Spleen (tissue), 11 donors: ENCODE results near the gene PAMR1. TPM values are rescaled to one million over a fixed set of nuclear protein-coding genes. Genes with fewer than 3 reads are reported as not detected.
A peak's percentile ranks its signal among the peaks of the same experiment; 100 is the strongest.

Experiments used
- DNase-seq: peaks from one replicate; pipeline ENCODE4 v3.0.0-alpha.2; 2020
- H3K27ac ChIP-seq, 8 donors: fragments of 200-600 bp; sonication (generic) in 7 of 8; 1 replicate in 4 of 8; 2 replicates in 4 of 8; pipeline versions ENCODE4 v1.5.0 to v1.8.0; 2016 to 2021; ENCODE audit warnings: inconsistent platforms in 4 of 8, mild to moderate bottlenecking in 4 of 8, moderate library complexity in 1 of 8
- H3K27me3 ChIP-seq, 7 donors: fragments of 200-600 bp; sonication (generic) in 6 of 7; replicated peaks in 1 of 7; 1 replicate in 4 of 7; 2 replicates in 3 of 7; pipeline versions ENCODE4 v1.5.0 to v1.8.0; 2016 to 2021; ENCODE audit warnings: inconsistent platforms in 3 of 7, mild to moderate bottlenecking in 1 of 7
- H3K36me3 ChIP-seq, 6 donors: fragments of 200-600 bp; sonication (generic) in 5 of 6; 1 replicate in 4 of 6; 2 replicates in 2 of 6; pipeline versions ENCODE4 v1.5.0 to v1.8.0; 2016 to 2021; ENCODE audit warnings: inconsistent platforms in 2 of 6
- H3K4me1 ChIP-seq, 6 donors: fragments of 200-600 bp; sonication (generic) in 5 of 6; 1 replicate in 3 of 6; 2 replicates in 3 of 6; pipeline versions ENCODE4 v1.5.0 to v1.8.0; 2016 to 2021; ENCODE audit warnings: inconsistent platforms in 3 of 6
- H3K4me3 ChIP-seq, 8 donors: fragments of 200-600 bp; sonication (generic) in 7 of 8; 1 replicate in 4 of 8; 2 replicates in 4 of 8; pipeline versions ENCODE4 v1.5.0 to v1.8.0; 2016 to 2021; ENCODE audit warnings: inconsistent platforms in 4 of 8, mild to moderate bottlenecking in 4 of 8, moderate library complexity in 2 of 8
- H3K9me3 ChIP-seq, 8 donors: fragments of 200-600 bp; sonication (generic) in 7 of 8; 1 replicate in 4 of 8; 2 replicates in 4 of 8; pipeline versions ENCODE4 v1.5.0 to v1.8.0; 2016 to 2021; ENCODE audit warnings: inconsistent platforms in 4 of 8
- POLR2A ChIP-seq, 3 donors: fragments of 450-650 bp; IDR thresholded peaks; one replicate each; pipeline ENCODE4 v1.5.1; 2017; ENCODE audit warnings: antibody characterized with exemption in 3 of 3, mild to moderate bottlenecking in 1 of 3
- POLR2AphosphoS5 ChIP-seq, 3 donors: sonication (generic); formaldehyde crosslinking; IDR thresholded peaks; one replicate each; pipeline ENCODE4 v1.5.1; 2017; ENCODE audit warnings: antibody characterized with exemption in 3 of 3
- WGBS, 5 donors: extraction: QIAGEN DNeasy Blood & Tissue Kit in 3 of 5; methylation state at CpG; one replicate each; pipeline versions ENCODE4 v1.1.5 to v1.1.7; 2013 to 2018; 5-methylcytosine and 5-hydroxymethylcytosine counted together
- intact Hi-C: fragments of 100-400 bp; cut with DNase I; formaldehyde crosslinking; loops from one replicate; pipeline ENCODE4 v1.15.0; 2023; ENCODE audit warnings: low total_unique reads
- polyA plus RNA-seq, 3 donors: library from polyadenylated mRNA; stranded (reverse); fragments of 200-250 nt; gene quantifications; one replicate each; pipeline ENCODE4 v1.2.1, GENCODE V29; 2013
- total RNA-seq, 7 donors: library from RNA; depleted of rRNA in 3 of 7; stranded (reverse); fragments of >200 nt in 3 of 7; fragmentation: NEBNext Ultra II Directional in 4 of 7; extraction: Animal tissue kit (Norgen Biotek cat#: 25700) in 4 of 7; gene quantifications; one replicate each; pipeline versions ENCODE4 v1.1.0 to v1.2.1, GENCODE V29; 2016 to 2021
- TF ChIP-seq, protein P1 (sequence below), 11 experiments: fragments of 200-600 bp in 7 of 11; fragments of 450-650 bp in 4 of 11; sonication (generic) in 4 of 11; IDR thresholded peaks in 8 of 11; conservative IDR thresholded peaks in 3 of 11; 1 replicate in 7 of 11; 2 replicates in 4 of 11; pipeline versions ENCODE4 v1.4.0 to v1.8.0; 2016 to 2021; ENCODE audit warnings: antibody characterized with exemption in 11 of 11, inconsistent platforms in 4 of 11, mild to moderate bottlenecking in 1 of 11
- donor health status: healthy with polysubstance abuse.
- donor health status: DM: no; HTN: no; CAD: no; lungs with moderate emphysema.
- donor health status: DM: no; HTN: no; CAD: no.
- donor health status: Bipolar disorder and iron deficiency.
- donor health status: healthy.
- donor health status: DM: no; HTN: no; CAD: no.
- donor health status: DM: yes; HTN: yes; CAD: no.

PAMR1 gene
- total and polyA plus RNA-seq, 10 donors: 1.3 to 23.6 (median 5.1) TPM

DNA sequence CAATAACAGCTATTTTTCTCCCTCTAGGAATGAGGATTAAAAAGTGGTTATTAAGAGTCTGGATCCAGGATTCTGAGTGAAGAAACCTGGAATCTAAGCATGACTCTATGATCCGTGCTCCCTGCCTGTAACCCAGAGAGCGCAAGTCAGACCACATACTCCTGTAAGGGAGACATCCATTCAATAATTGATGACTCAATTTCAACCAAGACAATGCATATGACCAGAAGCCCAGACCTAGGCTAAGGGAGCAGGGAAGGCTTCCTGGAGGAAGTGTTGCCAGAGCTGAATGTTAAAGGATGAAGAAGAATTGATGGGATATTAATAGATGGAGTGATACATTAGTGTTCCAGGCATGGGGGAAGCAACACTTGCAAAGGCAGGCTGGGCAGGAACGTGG is 13.8 kb upstream of the PAMR1 start:
- Histone ChIP-seq H3K4me3 (no peak overlapping the region), H3K27ac (peak overlapping the region in 3 of 8 donors; percentile 25 to 45 (median 28))

DNA sequence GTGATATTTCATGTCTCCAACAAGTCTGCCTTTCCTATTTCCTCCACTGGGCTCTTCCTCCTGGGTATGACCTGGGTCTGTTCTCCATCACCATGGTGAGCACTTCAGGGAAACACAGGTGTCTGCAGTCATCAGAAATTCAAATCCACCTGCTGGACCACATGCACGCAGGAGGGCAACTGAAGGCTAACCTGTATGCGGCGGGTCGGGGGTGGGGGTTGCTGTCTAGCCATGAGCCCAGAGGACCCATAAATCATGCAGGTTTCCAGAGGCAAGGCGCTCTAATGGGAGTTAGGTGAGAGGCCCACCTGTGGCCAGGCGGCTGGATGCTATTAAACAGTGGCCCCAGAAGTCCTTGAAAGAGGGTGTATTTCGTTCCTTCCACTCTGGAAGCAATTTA is 11.1 kb upstream of the PAMR1 start:
- 80 to 93% (median 89%) methylated on average over 7 of the region's 7 CpGs for WGBS, 5 donors
- Histone ChIP-seq H3K4me3 (no peak overlapping the region), H3K36me3 (no peaks in the 10 kb centered on the region), H3K9me3 (no peaks in the 10 kb centered on the region), H3K27me3 (peaks cover 0 to 6% (median 0%) of the 10 kb centered on the region in 7 donors), H3K27ac (no peak overlapping the region), H3K4me1 (no peaks in the 10 kb centered on the region)
- TF ChIP-seq, protein P1, sequence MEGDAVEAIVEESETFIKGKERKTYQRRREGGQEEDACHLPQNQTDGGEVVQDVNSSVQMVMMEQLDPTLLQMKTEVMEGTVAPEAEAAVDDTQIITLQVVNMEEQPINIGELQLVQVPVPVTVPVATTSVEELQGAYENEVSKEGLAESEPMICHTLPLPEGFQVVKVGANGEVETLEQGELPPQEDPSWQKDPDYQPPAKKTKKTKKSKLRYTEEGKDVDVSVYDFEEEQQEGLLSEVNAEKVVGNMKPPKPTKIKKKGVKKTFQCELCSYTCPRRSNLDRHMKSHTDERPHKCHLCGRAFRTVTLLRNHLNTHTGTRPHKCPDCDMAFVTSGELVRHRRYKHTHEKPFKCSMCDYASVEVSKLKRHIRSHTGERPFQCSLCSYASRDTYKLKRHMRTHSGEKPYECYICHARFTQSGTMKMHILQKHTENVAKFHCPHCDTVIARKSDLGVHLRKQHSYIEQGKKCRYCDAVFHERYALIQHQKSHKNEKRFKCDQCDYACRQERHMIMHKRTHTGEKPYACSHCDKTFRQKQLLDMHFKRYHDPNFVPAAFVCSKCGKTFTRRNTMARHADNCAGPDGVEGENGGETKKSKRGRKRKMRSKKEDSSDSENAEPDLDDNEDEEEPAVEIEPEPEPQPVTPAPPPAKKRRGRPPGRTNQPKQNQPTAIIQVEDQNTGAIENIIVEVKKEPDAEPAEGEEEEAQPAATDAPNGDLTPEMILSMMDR (IDR thresholded peaks at IDR 0.05 in 8 of 11, conservative IDR thresholded peaks at IDR 0.05 in 3 of 11): no peak
- TF ChIP-seq POLR2A (IDR thresholded peaks at IDR 0.05) (no peak), POLR2AphosphoS5 (IDR thresholded peaks at IDR 0.05) (no peak)
- intact Hi-C loops: no loop called here
- DNase-seq: no peak

More for the DNA sequence above, 13.8 kb upstream of the PAMR1 start:
- H3K9me3 ChIP-seq: no peaks in the 10 kb centered on the region
- H3K36me3 ChIP-seq: no peaks in the 10 kb centered on the region
- 44 to 75% (median 66%) methylated on average over 3 of the region's 3 CpGs for WGBS, 5 donors
- intact Hi-C loops: no loop called here
- DNase-seq: no peak
- no peaks in the 10 kb centered on the region for H3K4me1 ChIP-seq
- H3K27me3 ChIP-seq: no peaks in the 10 kb centered on the region
- TF ChIP-seq, protein P1 (IDR thresholded peaks at IDR 0.05 in 8 of 11, conservative IDR thresholded peaks at IDR 0.05 in 3 of 11): no peak
- TF ChIP-seq POLR2AphosphoS5 (IDR thresholded peaks at IDR 0.05) (no peak), POLR2A (IDR thresholded peaks at IDR 0.05) (no peak)

- no peaks in the 10 kb centered on the region for H3K36me3 ChIP-seq
- 67 to 81% (median 77%) methylated on average over 1 of the region's 1 CpG for WGBS, 5 donors
- TF ChIP-seq POLR2A (IDR thresholded peaks at IDR 0.05) (no peak), POLR2AphosphoS5 (IDR thresholded peaks at IDR 0.05) (no peak)
- TF ChIP-seq, protein P1 (IDR thresholded peaks at IDR 0.05 in 8 of 11, conservative IDR thresholded peaks at IDR 0.05 in 3 of 11): no peak
- peaks cover 0 to 29% (median 0%) of the 10 kb centered on the region in 7 donors for H3K27me3 ChIP-seq
- H3K4me1 ChIP-seq: no peaks in the 10 kb centered on the region
- intact Hi-C loops: no loop called here
- no peaks in the 10 kb centered on the region for H3K9me3 ChIP-seq
- DNase-seq: no peak
- no peak overlapping the region for H3K4me3 ChIP-seq
- H3K27ac ChIP-seq: no peak overlapping the region
These were observed 5.8 kb upstream of the PAMR1 start for GRCh38 chr11:35531246-35531645.

DNA sequence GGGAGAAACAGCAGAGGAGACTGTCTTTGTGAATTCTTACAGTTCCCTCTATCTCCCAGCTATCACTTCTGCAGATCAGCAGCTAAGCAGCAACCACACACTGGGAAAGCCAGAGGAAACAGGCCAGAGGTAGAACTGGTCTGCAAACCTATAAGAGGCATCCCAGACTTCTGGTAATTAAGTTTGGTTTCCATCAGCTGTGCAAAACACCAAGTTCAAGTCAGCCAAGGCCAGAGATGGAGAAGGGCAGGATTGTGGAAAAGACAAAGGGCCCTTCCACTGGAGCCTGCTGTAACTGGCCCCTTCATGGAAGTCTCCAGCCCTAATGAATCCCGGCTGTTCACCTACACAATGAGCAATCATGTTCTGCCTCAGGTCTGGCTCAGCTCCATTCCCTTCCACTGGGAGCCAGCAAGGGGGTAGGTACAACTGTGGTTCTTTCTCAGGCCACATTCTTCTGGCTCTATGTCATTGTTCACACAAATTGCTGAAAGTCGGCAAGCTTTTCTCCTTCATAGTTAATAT is 4.6 kb upstream of the PAMR1 start:
- intact Hi-C loops: no loop called here
- Histone ChIP-seq H3K4me1 (peaks cover 0 to 6% (median 0%) of the 10 kb centered on the region in 6 donors), H3K27me3 (peaks cover 0 to 41% (median 9%) of the 10 kb centered on the region in 7 donors), H3K9me3 (no peaks in the 10 kb centered on the region), H3K27ac (no peak overlapping the region), H3K36me3 (no peaks in the 10 kb centered on the region), H3K4me3 (no peak overlapping the region)
- 73 to 95% (median 85%) methylated on average over 2 of the region's 2 CpGs for WGBS, 5 donors
- DNase-seq: no peak
- TF ChIP-seq, protein P1 (IDR thresholded peaks at IDR 0.05 in 8 of 11, conservative IDR thresholded peaks at IDR 0.05 in 3 of 11): no peak
- TF ChIP-seq POLR2A (IDR thresholded peaks at IDR 0.05) (no peak), POLR2AphosphoS5 (IDR thresholded peaks at IDR 0.05) (no peak)
